AG09319 (cell line): Measurements from ENCODE around the gene MMP26.

Source experiments
- DNase-seq: peaks from one replicate; pipeline ENCODE4 v3.0.0-alpha.2; 2010; ENCODE audit warnings: low read depth; ENCODE audit errors: extremely low read depth
- TF ChIP-seq, protein P1 (sequence below): IDR thresholded peaks from 2 replicates; pipeline ENCODE4 v1.5.1; 2011; ENCODE audit warnings: low read depth, mild to moderate bottlenecking, inconsistent platforms, low read length, moderate library complexity

Gene MMP26

GRCh38 chr11:4672470-4672869 is 32.1 kb upstream of the MMP26 start:
- no peak for DNase-seq
- TF ChIP-seq, protein P1, sequence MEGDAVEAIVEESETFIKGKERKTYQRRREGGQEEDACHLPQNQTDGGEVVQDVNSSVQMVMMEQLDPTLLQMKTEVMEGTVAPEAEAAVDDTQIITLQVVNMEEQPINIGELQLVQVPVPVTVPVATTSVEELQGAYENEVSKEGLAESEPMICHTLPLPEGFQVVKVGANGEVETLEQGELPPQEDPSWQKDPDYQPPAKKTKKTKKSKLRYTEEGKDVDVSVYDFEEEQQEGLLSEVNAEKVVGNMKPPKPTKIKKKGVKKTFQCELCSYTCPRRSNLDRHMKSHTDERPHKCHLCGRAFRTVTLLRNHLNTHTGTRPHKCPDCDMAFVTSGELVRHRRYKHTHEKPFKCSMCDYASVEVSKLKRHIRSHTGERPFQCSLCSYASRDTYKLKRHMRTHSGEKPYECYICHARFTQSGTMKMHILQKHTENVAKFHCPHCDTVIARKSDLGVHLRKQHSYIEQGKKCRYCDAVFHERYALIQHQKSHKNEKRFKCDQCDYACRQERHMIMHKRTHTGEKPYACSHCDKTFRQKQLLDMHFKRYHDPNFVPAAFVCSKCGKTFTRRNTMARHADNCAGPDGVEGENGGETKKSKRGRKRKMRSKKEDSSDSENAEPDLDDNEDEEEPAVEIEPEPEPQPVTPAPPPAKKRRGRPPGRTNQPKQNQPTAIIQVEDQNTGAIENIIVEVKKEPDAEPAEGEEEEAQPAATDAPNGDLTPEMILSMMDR, result no peak

DNA sequence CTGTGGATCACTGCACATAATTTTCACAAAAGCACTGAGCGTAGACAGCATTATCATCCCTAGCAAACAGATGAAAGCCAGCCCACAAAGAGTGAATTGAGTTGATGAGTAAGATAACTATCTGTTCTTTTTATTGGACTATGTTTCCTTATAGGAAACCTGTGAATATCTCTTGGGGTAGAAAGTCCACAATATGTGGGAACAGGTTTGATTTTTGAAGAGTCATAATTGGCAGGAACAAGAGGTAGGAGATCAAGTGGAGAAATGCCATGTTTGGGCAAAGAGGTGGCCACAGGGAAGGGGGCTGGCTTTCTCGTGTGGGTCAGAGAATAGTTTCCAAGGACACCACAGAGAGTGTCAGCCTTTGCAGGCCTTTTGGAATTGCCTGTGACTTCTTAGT is 30.8 kb upstream of the MMP26 start:
- TF ChIP-seq, protein P1, result no peak
- DNase-seq, result no peak

GRCh38 chr11:4677948-4678347 is 26.6 kb upstream of the MMP26 start:
- no peak for DNase-seq
- TF ChIP-seq, protein P1, result no peak

- TF ChIP-seq, protein P1, result no peak
- DNase-seq, result no peak
Observed at GRCh38 chr11:4680341-4680740, 24.2 kb upstream of the MMP26 start.

DNA sequence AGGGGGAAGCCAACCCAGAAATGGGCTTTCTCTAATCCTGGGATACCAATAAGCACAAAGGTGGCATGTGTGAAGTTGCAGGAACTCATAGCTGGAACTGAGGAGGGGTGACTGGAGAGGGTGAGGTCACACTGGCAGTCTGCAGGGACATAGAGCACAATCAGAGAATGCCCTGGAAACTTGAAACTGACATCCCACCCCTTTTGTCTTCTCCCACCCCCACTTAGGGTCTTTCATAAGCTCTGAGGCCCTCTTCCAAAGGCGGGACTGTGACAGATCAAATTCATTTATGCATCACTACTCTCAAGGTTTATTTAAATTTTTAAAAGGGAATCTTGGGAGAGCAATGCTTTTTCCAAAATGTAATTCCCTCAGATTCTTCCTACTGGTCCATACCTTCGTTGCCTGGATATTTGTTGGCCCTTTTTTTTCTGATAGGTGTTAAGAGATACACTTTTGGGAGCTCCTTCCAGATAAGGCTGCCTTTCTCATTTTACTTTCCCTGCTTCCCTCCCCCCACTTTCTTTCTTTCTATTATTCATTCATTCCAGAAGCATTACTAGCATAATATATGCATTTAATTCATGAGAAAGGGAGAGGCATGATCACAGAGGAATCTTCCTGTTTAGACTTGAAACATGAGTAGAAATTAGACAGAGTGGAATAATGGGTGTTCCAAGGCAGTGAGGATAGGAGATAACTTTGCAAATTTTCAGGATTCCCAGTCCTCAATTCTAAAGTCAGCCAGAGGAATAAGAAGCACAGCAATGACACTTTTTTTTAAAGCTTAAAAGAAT is 21.8 kb upstream of the MMP26 start:
- no peak for DNase-seq
- TF ChIP-seq, protein P1, result no peak

DNA sequence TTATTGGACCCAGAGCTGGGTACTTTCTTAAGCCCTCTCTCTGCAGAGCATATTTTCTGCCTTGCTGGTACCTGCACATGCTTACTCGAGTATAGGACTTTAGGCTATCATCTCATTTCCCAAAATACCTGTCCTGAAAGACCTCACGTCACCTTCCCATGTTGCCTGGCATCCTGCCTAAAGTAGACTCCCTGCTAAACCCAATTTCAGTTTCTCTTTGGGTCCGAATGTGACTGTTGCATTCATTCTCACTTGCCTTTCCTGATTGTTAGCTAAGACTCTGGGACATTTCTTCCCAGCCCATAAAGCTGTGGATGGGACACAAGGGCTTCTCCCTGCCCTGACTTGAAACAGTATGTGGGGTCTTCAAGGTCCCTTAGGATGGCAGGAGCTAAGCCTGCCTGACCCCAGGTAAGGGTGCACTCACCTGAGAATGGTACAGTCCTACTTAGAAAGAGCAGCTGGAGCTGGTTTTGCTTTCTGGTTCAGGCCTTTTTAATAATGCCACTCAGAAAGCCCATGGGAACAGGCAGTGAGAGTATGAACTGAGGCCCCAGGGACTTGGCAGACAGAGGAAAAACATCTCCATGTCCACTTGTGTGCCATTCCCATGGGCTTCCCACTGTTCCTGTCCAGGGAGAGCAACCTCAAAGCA is 19.8 kb upstream of the MMP26 start:
- TF ChIP-seq, protein P1, result no peak
- no peak for DNase-seq

GRCh38 chr11:4695442-4695841 is 9.1 kb upstream of the MMP26 start:
- TF ChIP-seq, protein P1, result no peak
- DNase-seq, result no peak
